Colonic mucosa (tissue), 4 donors: ENCODE results near the gene ULBP1. TPM values are rescaled to one million over a fixed set of nuclear protein-coding genes. Genes with fewer than 3 reads are reported as not detected.
"Not testable (repeated sequence)": the region's sequence is repeated elsewhere in the genome, so short reads cannot be mapped to it uniquely, and the experiment has no call there.

Experiments used
- DNase-seq: peaks from one replicate; pipeline ENCODE4 v3.0.0-alpha.2; 2020
- H3K27ac ChIP-seq: fragments of 200-600 bp; one replicate; pipeline ENCODE4 v1.8.0; 2021
- H3K27me3 ChIP-seq: fragments of 200-600 bp; one replicate; pipeline ENCODE4 v1.8.0; 2021
- H3K36me3 ChIP-seq: fragments of 200-600 bp; one replicate; pipeline ENCODE4 v1.8.0; 2021
- H3K4me1 ChIP-seq: fragments of 200-600 bp; one replicate; pipeline ENCODE4 v1.8.0; 2021; ENCODE audit warnings: mild to moderate bottlenecking
- H3K4me3 ChIP-seq: fragments of 200-600 bp; one replicate; pipeline ENCODE4 v1.8.0; 2021
- H3K9ac ChIP-seq, 2 donors: one replicate each; pipeline ENCODE4 v1.7.0; 2013; ENCODE audit warnings: control low read depth in 2 of 2, low read depth in 2 of 2, low read length in 2 of 2
- H3K9me3 ChIP-seq: fragments of 200-600 bp; one replicate; pipeline ENCODE4 v1.8.0; 2021
- intact Hi-C: fragments of 100-400 bp; cut with DNase I; formaldehyde crosslinking; loops from one replicate; pipeline ENCODE4 v1.14.1; 2022
- total RNA-seq, 2 donors: library from RNA; stranded (reverse); fragmentation: NEBNext Ultra II Directional in 1 of 2; extraction: Animal tissue kit (Norgen Biotek cat#: 25700) in 1 of 2; gene quantifications; one replicate each; pipeline ENCODE4 v1.2.1, GENCODE V29; 2021
- TF ChIP-seq, protein P1 (sequence below): fragments of 200-600 bp; IDR thresholded peaks from one replicate; pipeline ENCODE4 v1.8.0; 2022; ENCODE audit warnings: antibody characterized with exemption, mild to moderate bottlenecking
- donor health status: healthy.
- donor health status: DM: no; HTN: no; CAD: no.
- donor health status: DM: no; HTN: no; CAD: no.

Gene ULBP1
- total RNA-seq, 2 donors from 2014 or later, result not detected

DNA sequence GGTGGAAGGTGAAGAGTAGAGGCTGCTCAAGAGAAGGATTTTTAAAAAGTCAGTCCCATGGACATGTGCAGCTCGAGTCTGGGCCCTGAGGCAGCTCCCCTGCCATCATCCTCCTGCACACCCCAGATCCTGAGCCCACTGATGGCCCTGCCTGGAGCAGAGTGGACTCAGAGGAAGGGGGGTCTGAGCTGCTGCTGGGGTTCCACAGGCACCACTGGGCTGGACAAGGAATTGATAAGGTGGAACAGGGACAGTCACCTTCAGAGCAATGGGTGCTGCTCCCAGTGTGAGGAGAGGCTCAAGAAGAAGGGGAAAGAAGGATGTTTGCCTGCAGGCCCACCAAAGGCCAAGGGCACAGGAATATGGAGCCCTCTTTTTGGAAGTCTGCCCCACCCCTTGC, 15.7 kb upstream of the ULBP1 start:
- no peaks in the 10 kb centered on the region for H3K4me1 ChIP-seq
- no peak overlapping the region for H3K27ac ChIP-seq
- no peaks in the 10 kb centered on the region for H3K9me3 ChIP-seq
- H3K36me3 ChIP-seq, result no peaks in the 10 kb centered on the region
- no peak for DNase-seq
- H3K4me3 ChIP-seq, result no peak overlapping the region
- H3K27me3 ChIP-seq, result peaks cover 14% of the 10 kb centered on the region
- intact Hi-C loops, result no loop called here
- TF ChIP-seq, protein P1, sequence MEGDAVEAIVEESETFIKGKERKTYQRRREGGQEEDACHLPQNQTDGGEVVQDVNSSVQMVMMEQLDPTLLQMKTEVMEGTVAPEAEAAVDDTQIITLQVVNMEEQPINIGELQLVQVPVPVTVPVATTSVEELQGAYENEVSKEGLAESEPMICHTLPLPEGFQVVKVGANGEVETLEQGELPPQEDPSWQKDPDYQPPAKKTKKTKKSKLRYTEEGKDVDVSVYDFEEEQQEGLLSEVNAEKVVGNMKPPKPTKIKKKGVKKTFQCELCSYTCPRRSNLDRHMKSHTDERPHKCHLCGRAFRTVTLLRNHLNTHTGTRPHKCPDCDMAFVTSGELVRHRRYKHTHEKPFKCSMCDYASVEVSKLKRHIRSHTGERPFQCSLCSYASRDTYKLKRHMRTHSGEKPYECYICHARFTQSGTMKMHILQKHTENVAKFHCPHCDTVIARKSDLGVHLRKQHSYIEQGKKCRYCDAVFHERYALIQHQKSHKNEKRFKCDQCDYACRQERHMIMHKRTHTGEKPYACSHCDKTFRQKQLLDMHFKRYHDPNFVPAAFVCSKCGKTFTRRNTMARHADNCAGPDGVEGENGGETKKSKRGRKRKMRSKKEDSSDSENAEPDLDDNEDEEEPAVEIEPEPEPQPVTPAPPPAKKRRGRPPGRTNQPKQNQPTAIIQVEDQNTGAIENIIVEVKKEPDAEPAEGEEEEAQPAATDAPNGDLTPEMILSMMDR, result no peak
- H3K9ac ChIP-seq, result no peak overlapping the region

DNA sequence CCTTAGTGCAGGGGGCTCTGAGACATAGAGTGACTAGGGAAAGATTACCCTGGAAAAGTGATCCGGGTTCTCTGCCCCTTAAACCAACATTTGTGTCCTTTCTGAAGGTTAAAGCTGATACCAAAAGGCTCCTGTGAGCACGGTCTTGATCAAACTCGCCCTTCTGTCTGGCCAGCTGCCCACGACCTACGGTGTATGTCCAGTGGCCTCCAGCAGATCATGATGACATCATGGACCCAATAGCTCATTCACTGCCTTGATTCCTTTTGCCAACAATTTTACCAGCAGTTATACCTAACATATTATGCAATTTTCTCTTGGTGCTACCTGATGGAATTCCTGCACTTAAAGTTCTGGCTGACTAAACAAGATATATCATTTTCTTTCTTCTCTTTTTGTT, 15.1 kb upstream of the ULBP1 start:
- intact Hi-C loops, result no loop called here
- Histone ChIP-seq H3K27ac (no peak overlapping the region), H3K4me1 (no peaks in the 10 kb centered on the region), H3K9ac (no peak overlapping the region), H3K27me3 (peaks cover 21% of the 10 kb centered on the region), H3K4me3 (no peak overlapping the region), H3K9me3 (no peaks in the 10 kb centered on the region), H3K36me3 (no peaks in the 10 kb centered on the region)
- TF ChIP-seq, protein P1, result no peak
- DNase-seq, result no peak

DNA sequence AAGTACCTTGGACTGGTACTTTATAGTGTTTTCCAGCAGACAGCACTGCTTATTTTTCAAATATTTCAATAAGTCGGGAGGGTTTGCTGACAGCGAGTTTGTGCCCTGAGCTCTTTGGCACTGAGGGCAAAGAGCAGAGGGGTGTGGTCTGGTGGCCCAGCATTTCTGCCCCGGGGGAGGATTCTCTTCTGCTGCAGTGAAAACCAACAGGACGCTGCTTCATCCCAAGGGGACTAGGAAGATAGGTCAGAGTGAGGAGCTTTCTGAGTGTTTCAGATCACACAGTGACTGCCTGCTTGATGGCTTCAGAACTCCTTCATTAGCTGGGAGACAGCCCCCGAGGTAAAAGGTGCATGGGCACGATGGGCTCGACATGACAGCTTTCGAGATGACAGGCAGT, 13.3 kb upstream of the ULBP1 start:
- TF ChIP-seq, protein P1, result no peak
- DNase-seq, result no peak
- Histone ChIP-seq H3K4me3 (no peak overlapping the region), H3K27ac (no peak overlapping the region), H3K36me3 (no peaks in the 10 kb centered on the region), H3K9ac (no peak overlapping the region), H3K9me3 (no peaks in the 10 kb centered on the region), H3K4me1 (no peaks in the 10 kb centered on the region), H3K27me3 (peaks cover 34% of the 10 kb centered on the region)
- intact Hi-C loops, result no loop called here

DNA sequence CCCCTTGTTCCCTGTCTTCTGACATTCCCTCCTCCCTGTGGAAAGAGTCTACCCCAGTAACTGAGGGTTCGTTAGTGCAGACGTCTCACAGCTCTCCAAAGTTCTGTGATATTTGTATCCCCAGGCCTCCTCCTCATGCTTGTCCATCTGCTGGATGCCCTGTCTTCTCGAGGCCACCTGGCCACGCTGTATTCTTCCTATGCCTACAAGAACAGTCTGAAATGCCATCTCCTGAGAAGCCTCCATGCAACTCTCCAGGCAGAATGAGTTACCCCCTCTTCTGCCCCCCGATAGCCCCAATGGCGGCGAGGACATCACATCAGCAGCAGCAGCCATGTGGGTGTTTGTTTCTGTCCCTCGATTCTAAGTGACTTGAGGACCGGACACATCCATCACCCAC, 12.6 kb upstream of the ULBP1 start:
- peaks cover 41% of the 10 kb centered on the region for H3K27me3 ChIP-seq

DNA sequence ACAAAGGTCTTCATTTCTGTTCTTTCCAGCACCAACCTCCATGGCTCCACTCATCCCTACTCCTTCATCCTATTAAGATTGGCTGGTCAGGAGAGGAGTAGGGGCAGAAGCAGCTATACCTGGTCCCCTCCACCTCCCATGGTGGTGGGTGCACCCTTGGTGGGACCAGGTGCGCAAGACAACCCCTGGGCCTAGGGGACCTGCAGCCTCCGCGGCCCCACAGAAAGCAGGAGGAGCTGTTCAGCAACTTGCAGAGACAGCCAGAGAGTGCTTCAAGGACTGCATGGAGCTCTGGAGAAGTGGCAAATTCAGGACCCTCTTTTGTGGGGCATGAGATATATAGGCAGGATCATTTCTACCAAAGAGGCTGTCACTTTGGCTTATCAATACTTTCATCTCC, 12.1 kb upstream of the ULBP1 start:
- intact Hi-C loops, result no loop called here
- H3K4me1 ChIP-seq, result no peaks in the 10 kb centered on the region
- H3K9me3 ChIP-seq, result no peaks in the 10 kb centered on the region
- H3K4me3 ChIP-seq, result no peak overlapping the region
- TF ChIP-seq, protein P1, result no peak
- H3K9ac ChIP-seq, result no peak overlapping the region
- DNase-seq, result no peak
- no peak overlapping the region for H3K27ac ChIP-seq
- H3K36me3 ChIP-seq, result no peaks in the 10 kb centered on the region
- peaks cover 46% of the 10 kb centered on the region for H3K27me3 ChIP-seq

More for the DNA sequence above, 12.6 kb upstream of the ULBP1 start:
- H3K4me3 ChIP-seq, result no peak overlapping the region
- H3K36me3 ChIP-seq, result no peaks in the 10 kb centered on the region
- no peak overlapping the region for H3K27ac ChIP-seq
- TF ChIP-seq, protein P1, result no peak
- H3K4me1 ChIP-seq, result no peaks in the 10 kb centered on the region
- intact Hi-C loops, result no loop called here
- H3K9ac ChIP-seq, result no peak overlapping the region
- no peaks in the 10 kb centered on the region for H3K9me3 ChIP-seq
- DNase-seq, result no peak

DNA sequence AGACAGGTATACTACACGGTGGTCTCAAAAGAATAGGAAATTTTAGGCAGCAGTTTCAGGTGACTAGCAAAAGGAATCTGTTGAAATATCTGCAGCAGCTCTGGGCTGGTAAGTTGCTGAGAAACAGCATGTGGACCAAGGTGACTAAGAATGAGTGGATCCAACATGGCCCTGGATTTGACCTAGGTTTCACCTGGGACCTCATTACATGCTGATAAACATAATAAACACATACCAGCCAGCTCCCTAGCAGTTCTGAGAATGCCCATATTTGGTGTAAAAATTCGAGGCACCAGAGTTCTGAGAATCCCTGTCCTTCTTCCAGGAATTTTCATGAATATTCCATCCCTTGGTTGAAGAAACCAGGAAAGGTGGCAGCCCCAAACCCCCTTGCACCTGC, 10.4 kb upstream of the ULBP1 start:
- DNase-seq, H3K27ac ChIP-seq, H3K9me3 ChIP-seq, intact Hi-C loops, H3K4me1 ChIP-seq, H3K36me3 ChIP-seq, H3K9ac ChIP-seq, H3K4me3 ChIP-seq: not testable (repeated sequence)
- peaks cover 58% of the 10 kb centered on the region for H3K27me3 ChIP-seq

DNA sequence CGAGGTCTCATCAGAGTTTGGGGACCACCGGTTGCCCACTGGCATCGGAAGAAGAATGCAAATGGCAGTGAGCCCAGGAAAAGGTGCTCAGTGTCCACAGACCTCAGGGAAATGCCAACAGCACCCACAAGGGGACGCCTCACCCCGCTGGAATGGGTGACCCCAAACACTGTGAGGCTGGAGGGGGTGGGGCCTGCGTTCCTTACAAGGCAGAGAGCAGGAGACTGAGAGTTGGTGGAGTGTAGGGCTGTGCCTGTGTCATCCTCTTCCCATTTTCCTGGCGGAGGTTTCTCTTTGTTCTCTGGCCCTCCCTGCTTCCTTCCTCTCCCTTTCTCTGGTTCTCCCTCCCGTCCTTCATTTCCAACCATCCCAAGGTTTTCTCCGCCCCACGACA, 9.8 kb upstream of the ULBP1 start:
- H3K9me3 ChIP-seq, H3K4me3 ChIP-seq, H3K36me3 ChIP-seq, H3K4me1 ChIP-seq, intact Hi-C loops, H3K9ac ChIP-seq, DNase-seq, H3K27ac ChIP-seq: not testable (repeated sequence)
- peaks cover 58% of the 10 kb centered on the region for H3K27me3 ChIP-seq

DNA sequence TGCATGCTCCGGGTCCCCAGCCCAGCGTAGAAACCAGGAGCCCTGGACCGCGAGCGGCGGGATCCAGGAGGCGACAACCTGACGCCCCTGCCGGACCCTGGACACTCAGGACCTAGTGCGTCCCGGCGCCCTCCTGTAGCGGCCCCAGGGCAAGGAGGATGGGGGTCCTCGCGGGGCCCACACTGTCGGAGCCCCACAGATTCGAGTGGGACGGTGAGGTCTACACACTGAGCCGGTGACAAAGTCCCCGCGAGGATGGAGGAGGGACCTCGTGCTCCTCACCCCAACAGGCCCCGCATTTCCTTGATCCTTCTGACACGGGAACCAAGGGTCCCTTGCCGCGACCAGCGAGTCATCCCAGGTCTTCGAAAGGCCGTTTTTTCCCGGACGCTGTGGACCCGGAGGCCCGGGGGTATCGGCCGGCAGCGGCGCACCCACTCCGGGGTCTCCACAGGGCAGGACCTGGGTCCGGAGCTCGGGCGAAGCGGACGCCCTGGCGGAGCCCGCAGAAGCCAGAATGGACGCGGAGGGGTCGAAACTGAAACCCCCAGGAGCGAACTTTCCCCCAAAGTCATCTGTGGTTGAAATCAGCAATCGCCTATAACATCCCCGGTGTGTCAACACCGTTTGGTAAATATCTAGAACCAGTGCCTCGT, 9.3 kb upstream of the ULBP1 start:
- H3K36me3 ChIP-seq, intact Hi-C loops, H3K27ac ChIP-seq, H3K4me3 ChIP-seq, H3K9ac ChIP-seq, H3K9me3 ChIP-seq, H3K4me1 ChIP-seq, DNase-seq: not testable (repeated sequence)
- peaks cover 58% of the 10 kb centered on the region for H3K27me3 ChIP-seq
